Pancreas (tissue), 10 donors: Measurements from ENCODE around the gene NTMT2. TPM values are rescaled to one million over a fixed set of nuclear protein-coding genes. Genes with fewer than 3 reads are reported as not detected.

Experiments used
- ATAC-seq, 4 donors: fragments of 200-7000 bp; cut with Tn5 transposase; one replicate each; pipeline versions ENCODE4 v1.8.0 to v1.9.1; 2020; ENCODE audit warnings: mild to moderate bottlenecking in 4 of 4, moderate library complexity in 4 of 4
- DNase-seq, 6 donors: peaks; one replicate each; pipeline ENCODE4 v3.0.0-alpha.2; 2020
- FAIRE-seq: peaks from 2 replicates; lab custom pipeline; 2012; peaks lifted over from hg19 to GRCh38; lab: Jason Lieb, UNC
- H3K27ac ChIP-seq, 4 donors: fragments of 200-600 bp; sonication (generic); 1 replicate in 3 of 4; 2 replicates in 1 of 4; pipeline versions ENCODE4 v1.5.0 to v1.8.0; 2020
- H3K27me3 ChIP-seq, 4 donors: fragments of 200-600 bp; one replicate each; pipeline ENCODE4 v1.8.0; 2021
- H3K36me3 ChIP-seq, 3 donors: fragments of 200-600 bp; sonication (generic) in 1 of 3; one replicate each; pipeline versions ENCODE4 v1.5.0 to v1.8.0; 2020 to 2021
- H3K4me1 ChIP-seq, 3 donors: fragments of 200-600 bp; one replicate each; pipeline ENCODE4 v1.8.0; 2021
- H3K4me3 ChIP-seq, 4 donors: fragments of 200-600 bp; sonication (generic) in 2 of 4; one replicate each; pipeline versions ENCODE4 v1.5.0 to v1.8.0; 2020 to 2021
- H3K9me3 ChIP-seq, 4 donors: fragments of 200-600 bp; one replicate each; pipeline ENCODE4 v1.8.0; 2021
- CTCF ChIP-seq, 4 donors: fragments of 200-600 bp; sonication (generic) in 3 of 4; IDR thresholded peaks; one replicate each; pipeline versions ENCODE4 v1.5.0 to v1.8.0; 2021; ENCODE audit warnings: antibody characterized with exemption in 4 of 4
- WGBS, 2 donors: extraction: QIAGEN DNeasy Blood & Tissue Kit; methylation state at CpG; one replicate each; pipeline ENCODE4 v1.1.7; 2013; 5-methylcytosine and 5-hydroxymethylcytosine counted together
- intact Hi-C, 3 donors: fragments of 100-400 bp; cut with DNase I; formaldehyde crosslinking; loops; one replicate each; pipeline versions ENCODE4 v1.11.1 to v1.14.2; 2022
- polyA plus RNA-seq, 2 donors: library from polyadenylated mRNA; stranded (reverse); fragments of 200-250 nt; gene quantifications; one replicate each; pipeline ENCODE4 v1.2.3, GENCODE V29; 2013
- total RNA-seq, 6 donors: library from RNA; stranded (reverse); fragmentation: NEBNext Ultra II Directional in 4 of 6; extraction: Animal tissue kit (Norgen Biotek cat#: 25700) in 4 of 6; gene quantifications; one replicate each; pipeline versions ENCODE4 v1.2.1 to v1.2.4, GENCODE V29; 2021 to 2023
- donor health status: healthy with polysubstance abuse.
- donor health status: DM: no; HTN: no; CAD: no; lungs with moderate emphysema.
- donor health status: DM: no; HTN: no; CAD: no.
- donor health status: control.
- donor health status: control.
- donor health status: Bipolar disorder and iron deficiency.
- donor health status: DM: yes; HTN: yes; CAD: no.
- donor health status: DM: no; HTN: no; CAD: no.
- donor health status: DM: no; HTN: no; CAD: no.
- donor health status: DM: yes; HTN: yes; CAD: no.

The NTMT2 gene
- total and polyA plus RNA-seq, 8 donors: not detected

GRCh38 chr1:170196490-170197236 lies 50.9 kb downstream of the NTMT2 start:
- Histone ChIP-seq H3K36me3 (no peaks in the 10 kb centered on the region), H3K9me3 (no peaks in the 10 kb centered on the region), H3K4me3 (no peak overlapping the region), H3K27ac (no peak overlapping the region), H3K27me3 (no peaks in the 10 kb centered on the region), H3K4me1 (no peaks in the 10 kb centered on the region)
- intact Hi-C loops: no loop called here
- no peak for TF ChIP-seq CTCF (IDR thresholded peaks at IDR 0.05)
- DNase-seq (no peak), ATAC-seq (no peak), FAIRE-seq (no peak)
- WGBS, 2 donors: 49 to 63% methylated on average over 2 of the region's 2 CpGs

GRCh38 chr1:170198090-170198489 lies 52.3 kb downstream of the NTMT2 start:
- Histone ChIP-seq H3K4me1 (peaks cover 0 to 4% (median 0%) of the 10 kb centered on the region in 3 donors), H3K27ac (no peak overlapping the region), H3K4me3 (no peak overlapping the region), H3K9me3 (no peaks in the 10 kb centered on the region), H3K36me3 (no peaks in the 10 kb centered on the region), H3K27me3 (no peaks in the 10 kb centered on the region)
- ATAC-seq (no peak), DNase-seq (no peak), FAIRE-seq (no peak)
- 77 to 82% methylated on average over 1 of the region's 1 CpG for WGBS, 2 donors
- intact Hi-C loops: no loop called here
- no peak for TF ChIP-seq CTCF (IDR thresholded peaks at IDR 0.05)

GRCh38 chr1:170198584-170198983 lies 52.8 kb downstream of the NTMT2 start:
- intact Hi-C loops: no loop called here
- H3K9me3 ChIP-seq: no peaks in the 10 kb centered on the region
- H3K27me3 ChIP-seq: no peaks in the 10 kb centered on the region
- no peak for FAIRE-seq
- H3K36me3 ChIP-seq: no peaks in the 10 kb centered on the region
- no peak overlapping the region for H3K4me3 ChIP-seq
- ATAC-seq: no peak
- TF ChIP-seq CTCF (IDR thresholded peaks at IDR 0.05): no peak
- H3K27ac ChIP-seq: no peak overlapping the region
- DNase-seq: no peak
- peaks cover 0 to 4% (median 0%) of the 10 kb centered on the region in 3 donors for H3K4me1 ChIP-seq

- TF ChIP-seq CTCF (IDR thresholded peaks at IDR 0.05): no peak
- intact Hi-C loops: no loop called here
- no peak overlapping the region for H3K4me3 ChIP-seq
- peaks cover 0 to 4% (median 0%) of the 10 kb centered on the region in 3 donors for H3K4me1 ChIP-seq
- no peaks in the 10 kb centered on the region for H3K36me3 ChIP-seq
- no peaks in the 10 kb centered on the region for H3K9me3 ChIP-seq
- DNase-seq (no peak), FAIRE-seq (no peak), ATAC-seq (no peak)
- H3K27me3 ChIP-seq: no peaks in the 10 kb centered on the region
- peak overlapping the region in 1 of 4 donors; percentile 29 for H3K27ac ChIP-seq
Observed at GRCh38 chr1:170200161-170200560, 54.4 kb downstream of the NTMT2 start.
